Progenitor cell of endocrine pancreas (in vitro differentiated cells): ENCODE results near the gene ABLIM2. TPM values are rescaled to one million over a fixed set of nuclear protein-coding genes. Genes with fewer than 3 reads are reported as not detected.

ENCODE experiments used
- DNase-seq: peaks from one replicate; pipeline ENCODE4 v3.0.0; 2021; ENCODE audit warnings: low spot score; ENCODE audit not compliant: unreplicated experiment
- H3K27ac Mint-ChIP-seq: 2 replicates; pipeline ENCODE4 v1.8.0; 2021; ENCODE audit warnings: mild to moderate bottlenecking, moderate library complexity, mixed read lengths
- H3K27me3 Mint-ChIP-seq: 2 replicates; pipeline ENCODE4 v1.8.0; 2021; ENCODE audit warnings: mixed read lengths
- H3K36me3 Mint-ChIP-seq: 2 replicates; pipeline ENCODE4 v1.8.0; 2022; ENCODE audit warnings: mixed read lengths; ENCODE audit not compliant: insufficient read depth
- H3K4me1 Mint-ChIP-seq: 2 replicates; pipeline ENCODE4 v1.8.0; 2021; ENCODE audit warnings: low read depth, mixed read lengths
- H3K4me3 Mint-ChIP-seq: 2 replicates; pipeline ENCODE4 v1.8.0; 2021; ENCODE audit warnings: low read depth, mild to moderate bottlenecking, moderate library complexity, mixed read lengths
- H3K9me3 Mint-ChIP-seq: 2 replicates; pipeline ENCODE4 v1.8.0; 2021; ENCODE audit warnings: low read depth, mixed read lengths
- total RNA-seq: library from RNA; stranded (reverse); gene quantifications from 2 replicates; pipeline ENCODE4 v1.2.1, GENCODE V29; 2021
- TF ChIP-seq, protein P1 (sequence below): fragments of 200-600 bp; sonication (generic); IDR thresholded peaks from one replicate; pipeline ENCODE4 v1.5.0; 2021; ENCODE audit warnings: antibody characterized with exemption, mild to moderate bottlenecking; ENCODE audit not compliant: unreplicated experiment

The ABLIM2 gene
- total RNA-seq, 1 donor from 2014 or later, result 5.7 TPM

DNA sequence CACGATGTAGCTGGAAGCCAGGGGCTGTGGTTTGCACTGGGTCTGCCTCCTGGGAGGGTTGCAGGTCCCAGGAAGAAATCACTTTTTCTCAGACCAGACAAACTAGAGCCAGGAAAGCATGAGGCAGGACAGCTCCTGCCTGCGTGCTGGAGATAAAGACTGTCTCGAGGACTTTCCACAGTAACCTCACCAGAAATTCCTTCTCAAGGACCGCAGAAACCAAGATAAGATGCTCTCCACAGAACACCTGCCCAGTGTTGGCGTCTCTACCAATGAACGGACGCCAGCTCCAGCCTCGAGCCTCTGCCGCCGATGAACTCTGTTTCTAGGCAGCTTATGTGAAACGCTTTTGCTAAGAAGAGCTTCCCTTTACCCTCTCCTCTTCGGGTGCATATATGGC is 142.1 kb downstream of the ABLIM2 start:
- H3K4me3 Mint-ChIP-seq, result no peak overlapping the region
- DNase-seq, result no peak
- TF ChIP-seq, protein P1, sequence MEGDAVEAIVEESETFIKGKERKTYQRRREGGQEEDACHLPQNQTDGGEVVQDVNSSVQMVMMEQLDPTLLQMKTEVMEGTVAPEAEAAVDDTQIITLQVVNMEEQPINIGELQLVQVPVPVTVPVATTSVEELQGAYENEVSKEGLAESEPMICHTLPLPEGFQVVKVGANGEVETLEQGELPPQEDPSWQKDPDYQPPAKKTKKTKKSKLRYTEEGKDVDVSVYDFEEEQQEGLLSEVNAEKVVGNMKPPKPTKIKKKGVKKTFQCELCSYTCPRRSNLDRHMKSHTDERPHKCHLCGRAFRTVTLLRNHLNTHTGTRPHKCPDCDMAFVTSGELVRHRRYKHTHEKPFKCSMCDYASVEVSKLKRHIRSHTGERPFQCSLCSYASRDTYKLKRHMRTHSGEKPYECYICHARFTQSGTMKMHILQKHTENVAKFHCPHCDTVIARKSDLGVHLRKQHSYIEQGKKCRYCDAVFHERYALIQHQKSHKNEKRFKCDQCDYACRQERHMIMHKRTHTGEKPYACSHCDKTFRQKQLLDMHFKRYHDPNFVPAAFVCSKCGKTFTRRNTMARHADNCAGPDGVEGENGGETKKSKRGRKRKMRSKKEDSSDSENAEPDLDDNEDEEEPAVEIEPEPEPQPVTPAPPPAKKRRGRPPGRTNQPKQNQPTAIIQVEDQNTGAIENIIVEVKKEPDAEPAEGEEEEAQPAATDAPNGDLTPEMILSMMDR, result no peak
- H3K4me1 Mint-ChIP-seq, result peaks cover 4% of the 10 kb centered on the region
- no peaks in the 10 kb centered on the region for H3K9me3 Mint-ChIP-seq
- no peak overlapping the region for H3K27ac Mint-ChIP-seq
- H3K27me3 Mint-ChIP-seq, result peaks cover 23% of the 10 kb centered on the region
- H3K36me3 Mint-ChIP-seq, result no peaks in the 10 kb centered on the region

DNA sequence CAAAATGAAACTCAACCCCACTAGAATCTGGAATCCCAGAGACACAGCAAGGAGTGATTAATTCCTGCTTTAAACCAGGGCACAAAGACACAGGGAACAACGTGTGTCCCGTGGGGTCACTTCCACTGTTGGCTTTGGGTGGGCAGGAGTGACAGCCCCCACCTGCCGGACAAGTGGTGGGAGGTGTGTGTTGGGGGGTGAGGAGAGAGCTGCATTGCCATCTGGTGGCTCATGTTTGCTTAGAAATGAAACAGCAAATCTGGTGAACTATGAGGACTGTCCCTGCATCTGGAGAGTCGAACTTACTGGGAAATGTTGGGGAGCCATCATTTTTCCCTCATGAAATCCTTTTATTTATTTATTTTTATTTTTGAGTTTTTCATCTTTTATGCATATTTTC is 143.1 kb downstream of the ABLIM2 start:
- Mint-ChIP-seq H3K36me3 (no peaks in the 10 kb centered on the region), H3K27me3 (peaks cover 22% of the 10 kb centered on the region), H3K27ac (no peak overlapping the region), H3K4me3 (no peak overlapping the region), H3K4me1 (peaks cover 7% of the 10 kb centered on the region), H3K9me3 (no peaks in the 10 kb centered on the region)
- TF ChIP-seq, protein P1, result peak; percentile 25
- no peak for DNase-seq

DNA sequence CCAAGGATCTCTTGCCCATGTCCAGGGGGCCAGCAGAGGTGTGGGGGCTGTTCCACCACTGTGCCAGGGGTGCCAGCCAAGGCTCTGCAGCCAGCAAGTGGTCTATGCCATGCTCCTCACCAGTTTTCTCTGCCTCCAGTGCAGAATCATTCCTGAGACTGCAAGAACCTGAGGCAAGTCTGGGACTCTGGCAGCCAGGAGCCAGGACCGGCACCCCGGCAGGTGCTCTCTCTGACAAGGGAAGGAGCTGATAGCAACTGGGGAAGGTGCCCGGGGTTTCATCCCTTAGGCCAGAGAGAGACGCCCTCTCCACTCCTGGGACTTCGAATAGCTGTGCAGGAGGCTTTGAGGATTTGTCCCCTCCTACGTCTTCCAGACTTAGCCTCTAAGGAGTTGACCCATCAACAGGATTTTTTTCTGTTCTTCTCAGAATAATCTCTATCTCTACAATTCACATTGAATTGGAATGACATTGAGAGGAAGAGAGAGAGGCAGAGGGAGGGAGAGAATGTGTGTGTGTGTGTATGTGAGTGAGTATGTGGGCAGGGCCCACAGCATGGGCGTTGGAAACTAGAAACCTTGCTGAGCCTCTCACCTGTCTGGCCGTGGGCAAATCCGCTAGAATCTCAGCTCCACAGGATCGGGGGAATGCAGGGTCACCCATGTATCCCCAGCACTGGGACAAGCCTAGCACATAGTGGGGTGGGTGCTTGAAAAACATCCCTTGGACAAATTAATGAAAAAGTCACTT is 144.5 kb downstream of the ABLIM2 start:
- Mint-ChIP-seq H3K27ac (no peak overlapping the region), H3K36me3 (no peaks in the 10 kb centered on the region), H3K4me3 (no peak overlapping the region), H3K4me1 (peaks cover 9% of the 10 kb centered on the region), H3K9me3 (no peaks in the 10 kb centered on the region), H3K27me3 (peaks cover 8% of the 10 kb centered on the region)
- DNase-seq, result no peak
- TF ChIP-seq, protein P1, result no peak

DNA sequence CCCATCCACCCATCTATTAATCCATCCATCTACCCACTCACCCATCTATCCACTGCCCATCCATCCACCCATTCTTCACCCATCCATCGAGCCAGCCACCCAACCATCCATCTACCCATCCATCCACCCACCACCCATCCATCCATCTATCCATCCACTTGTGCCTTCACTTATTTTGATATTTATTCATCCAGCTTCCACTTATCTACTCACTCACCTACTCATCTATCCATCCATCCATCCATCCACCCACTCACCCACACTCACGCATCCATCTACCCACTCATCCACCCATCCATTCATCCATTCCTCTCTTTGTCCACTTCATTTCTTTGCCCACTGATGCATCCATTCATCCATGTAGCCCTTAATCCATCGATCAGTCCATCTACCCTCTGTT is 146.1 kb downstream of the ABLIM2 start:
- Mint-ChIP-seq H3K27me3 (peaks cover 8% of the 10 kb centered on the region), H3K4me3 (no peak overlapping the region), H3K9me3 (no peaks in the 10 kb centered on the region), H3K4me1 (peaks cover 9% of the 10 kb centered on the region), H3K27ac (peak overlapping the region; percentile 60), H3K36me3 (no peaks in the 10 kb centered on the region)
- DNase-seq, result no peak
- TF ChIP-seq, protein P1, result no peak

DNA sequence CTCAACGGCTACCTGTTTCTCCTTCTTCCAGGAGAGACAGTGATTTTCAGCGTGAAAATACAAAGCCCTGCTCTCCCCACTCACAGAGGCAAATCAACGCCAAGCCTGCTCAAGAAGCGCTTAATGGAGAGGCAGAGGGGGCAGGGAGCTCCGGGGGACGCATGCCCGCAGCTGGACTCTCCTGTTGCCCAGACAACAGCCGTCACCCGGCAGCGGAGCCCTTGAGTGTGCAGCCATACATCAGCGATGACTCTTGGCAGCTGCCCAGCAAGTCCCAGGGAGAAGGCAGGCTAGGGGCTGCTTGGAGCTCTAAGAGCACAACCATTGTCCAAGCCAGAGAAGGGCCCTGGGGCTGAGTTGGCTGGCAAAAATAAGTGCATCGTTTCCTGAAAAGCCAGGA is 148.0 kb downstream of the ABLIM2 start:
- H3K36me3 Mint-ChIP-seq, result no peaks in the 10 kb centered on the region
- DNase-seq, result peak; percentile 54
- peak overlapping the region; percentile 86 for H3K27ac Mint-ChIP-seq
- TF ChIP-seq, protein P1, result no peak
- H3K27me3 Mint-ChIP-seq, result peaks cover 8% of the 10 kb centered on the region
- no peaks in the 10 kb centered on the region for H3K9me3 Mint-ChIP-seq
- H3K4me1 Mint-ChIP-seq, result peaks cover 9% of the 10 kb centered on the region
- peak overlapping the region; percentile 62 for H3K4me3 Mint-ChIP-seq
